Measurements from ENCODE around the gene ARL4C.

DNA sequence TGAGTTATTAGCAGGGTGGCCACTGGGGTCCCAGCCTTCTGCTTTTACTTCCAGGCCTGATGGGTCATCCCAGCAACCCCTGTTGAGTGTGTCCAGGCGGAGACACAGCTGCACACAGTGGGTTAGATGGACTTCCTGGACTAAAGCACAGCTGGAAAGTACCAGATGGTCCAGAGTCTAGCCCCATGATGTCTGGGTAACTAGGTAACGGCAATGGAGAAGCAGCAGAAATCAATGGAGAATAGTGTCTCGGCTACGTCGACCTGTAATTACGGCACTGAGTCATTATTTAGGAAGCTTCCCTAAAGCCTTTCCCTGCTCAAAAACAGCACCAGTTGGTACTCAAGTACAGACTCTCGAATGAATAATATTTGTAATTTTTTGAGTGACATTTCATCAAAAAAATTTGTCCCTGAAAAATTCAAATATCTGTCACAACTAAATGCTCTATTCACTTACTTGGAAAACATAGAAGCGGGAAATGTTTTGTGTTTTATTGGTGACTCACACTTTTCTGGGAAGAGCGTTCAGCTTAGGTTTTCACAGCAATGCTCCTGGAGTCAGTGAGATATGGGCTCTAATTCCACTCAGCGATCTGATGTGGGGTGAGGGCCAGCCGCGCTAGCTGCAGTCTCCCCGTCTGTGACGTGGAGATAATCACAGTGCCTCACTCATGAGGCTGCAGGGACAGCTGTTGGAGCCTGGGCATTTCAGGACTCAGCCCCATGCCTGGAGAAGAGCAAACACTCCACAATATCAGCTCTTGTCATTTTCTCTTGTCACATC is 16.2 kb upstream of the ARL4C start:
- TF ChIP-seq EZH2 (IDR thresholded peaks at IDR 0.05; ENCODE audit: borderline replicate concordance, low read length), result no peak
- TF ChIP-seq, protein P1, sequence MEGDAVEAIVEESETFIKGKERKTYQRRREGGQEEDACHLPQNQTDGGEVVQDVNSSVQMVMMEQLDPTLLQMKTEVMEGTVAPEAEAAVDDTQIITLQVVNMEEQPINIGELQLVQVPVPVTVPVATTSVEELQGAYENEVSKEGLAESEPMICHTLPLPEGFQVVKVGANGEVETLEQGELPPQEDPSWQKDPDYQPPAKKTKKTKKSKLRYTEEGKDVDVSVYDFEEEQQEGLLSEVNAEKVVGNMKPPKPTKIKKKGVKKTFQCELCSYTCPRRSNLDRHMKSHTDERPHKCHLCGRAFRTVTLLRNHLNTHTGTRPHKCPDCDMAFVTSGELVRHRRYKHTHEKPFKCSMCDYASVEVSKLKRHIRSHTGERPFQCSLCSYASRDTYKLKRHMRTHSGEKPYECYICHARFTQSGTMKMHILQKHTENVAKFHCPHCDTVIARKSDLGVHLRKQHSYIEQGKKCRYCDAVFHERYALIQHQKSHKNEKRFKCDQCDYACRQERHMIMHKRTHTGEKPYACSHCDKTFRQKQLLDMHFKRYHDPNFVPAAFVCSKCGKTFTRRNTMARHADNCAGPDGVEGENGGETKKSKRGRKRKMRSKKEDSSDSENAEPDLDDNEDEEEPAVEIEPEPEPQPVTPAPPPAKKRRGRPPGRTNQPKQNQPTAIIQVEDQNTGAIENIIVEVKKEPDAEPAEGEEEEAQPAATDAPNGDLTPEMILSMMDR (IDR thresholded peaks at IDR 0.05; ENCODE audit: low read length), result no peak

All from OCI-LY1 (cell line).